ENCODE results near the gene TRIM71.
A peak's percentile ranks its signal among the peaks of the same experiment; 100 is the strongest.
"Not testable (repeated sequence)": the region's sequence is repeated elsewhere in the genome, so short reads cannot be mapped to it uniquely, and the experiment has no call there.

TRIM71 gene

GRCh38 chr3:32934150-32934742 is 116.4 kb downstream of the TRIM71 start:
- no peak for DNase-seq (ENCODE audit: low read depth)

GRCh38 chr3:32937331-32937730 is 119.5 kb downstream of the TRIM71 start:
- TF ChIP-seq CTCF (conservative IDR thresholded peaks at IDR 0.05; ENCODE audit: low read depth, low read length), result no peak
- H3K4me3 ChIP-seq (ENCODE audit: low read length), result no peak overlapping the region
- DNase-seq (ENCODE audit: low read depth), result no peak

More at GRCh38 chr3:32934150-32934742, 116.4 kb downstream of the TRIM71 start:
- TF ChIP-seq CTCF (conservative IDR thresholded peaks at IDR 0.05; ENCODE audit: low read depth, low read length), result peak; percentile 80
- H3K4me3 ChIP-seq (ENCODE audit: low read length), result no peak overlapping the region

- H3K4me3 ChIP-seq (ENCODE audit: low read length); DNase-seq (ENCODE audit: low read depth): not testable (repeated sequence)
These were observed 121.9 kb downstream of the TRIM71 start for GRCh38 chr3:32939531-32940284.

- TF ChIP-seq CTCF (conservative IDR thresholded peaks at IDR 0.05; ENCODE audit: low read depth, low read length), result no peak
- H3K4me3 ChIP-seq (ENCODE audit: low read length), result no peak overlapping the region
These were observed 122.9 kb downstream of the TRIM71 start for GRCh38 chr3:32940726-32941125.

GRCh38 chr3:32945136-32945535 is 127.3 kb downstream of the TRIM71 start:
- TF ChIP-seq CTCF (conservative IDR thresholded peaks at IDR 0.05; ENCODE audit: low read depth, low read length), result no peak
- no peak overlapping the region for H3K4me3 ChIP-seq (ENCODE audit: low read length)
- DNase-seq (ENCODE audit: low read depth), result no peak

More at GRCh38 chr3:32940726-32941125, 122.9 kb downstream of the TRIM71 start:
- DNase-seq (ENCODE audit: low read depth), result no peak

- DNase-seq (ENCODE audit: low read depth); H3K4me3 ChIP-seq (ENCODE audit: low read length): not testable (repeated sequence)
These were observed 127.8 kb downstream of the TRIM71 start for GRCh38 chr3:32945598-32945997.

GRCh38 chr3:32946973-32947788 is 129.4 kb downstream of the TRIM71 start:
- no peak overlapping the region for H3K4me3 ChIP-seq (ENCODE audit: low read length)
- no peak for TF ChIP-seq CTCF (conservative IDR thresholded peaks at IDR 0.05; ENCODE audit: low read depth, low read length)
- DNase-seq (ENCODE audit: low read depth), result no peak
